Trophoblast cell (in vitro differentiated cells and primary cell): ENCODE results near the gene FADS6.

ENCODE experiments used
- DNase-seq, 2 donors: peaks; one replicate each; pipeline ENCODE4 v3.0.0-alpha.2; 2016
- H2AFZ ChIP-seq: 2 replicates; pipeline ENCODE4 v1.6.1; 2013; ENCODE audit warnings: low read length, moderate library complexity, mild to moderate bottlenecking; ENCODE audit not compliant: insufficient read depth, poor library complexity
- H2AK5ac ChIP-seq: 2 replicates; pipeline ENCODE4 v1.6.1; 2013; ENCODE audit warnings: mild to moderate bottlenecking, low read length
- H2BK120ac ChIP-seq: 2 replicates; pipeline ENCODE4 v1.6.1; 2013; ENCODE audit warnings: low read length, mild to moderate bottlenecking, moderate library complexity; ENCODE audit not compliant: insufficient read depth, poor library complexity
- H2BK12ac ChIP-seq: 2 replicates; pipeline ENCODE4 v1.6.1; 2013; ENCODE audit warnings: mild to moderate bottlenecking, low read length, moderate library complexity
- H2BK5ac ChIP-seq: 2 replicates; pipeline ENCODE4 v1.6.1; 2013; ENCODE audit warnings: low read length, low read depth, moderate library complexity, mild to moderate bottlenecking; ENCODE audit not compliant: poor library complexity
- H3K14ac ChIP-seq: 2 replicates; pipeline ENCODE4 v1.6.1; 2013; ENCODE audit warnings: mild to moderate bottlenecking, low read length
- H3K18ac ChIP-seq: 2 replicates; pipeline ENCODE4 v1.6.1; 2013; ENCODE audit warnings: mild to moderate bottlenecking, low read length
- H3K23ac ChIP-seq: 2 replicates; pipeline ENCODE4 v1.6.1; 2013; ENCODE audit warnings: low read length
- H3K27ac ChIP-seq: 2 replicates; pipeline ENCODE4 v1.5.1; 2013; ENCODE audit warnings: low read depth, mild to moderate bottlenecking, inconsistent platforms, low read length, moderate library complexity
- H3K27me3 ChIP-seq: 2 replicates; pipeline ENCODE4 v1.6.1; 2013; ENCODE audit warnings: inconsistent platforms, mild to moderate bottlenecking, low read length, moderate library complexity; ENCODE audit not compliant: insufficient read depth
- H3K36me3 ChIP-seq, 2 experiments: 1 replicate in 1 of 2; 2 replicates in 1 of 2; pipeline ENCODE4 v1.6.1; 2013; ENCODE audit warnings: low read length in 2 of 2, mild to moderate bottlenecking in 2 of 2, moderate library complexity in 1 of 2; ENCODE audit not compliant: insufficient read depth in 2 of 2, control insufficient read depth in 1 of 2
- H3K4ac ChIP-seq: 2 replicates; pipeline ENCODE4 v1.6.1; 2013; ENCODE audit warnings: low read depth, mild to moderate bottlenecking, low read length, moderate library complexity
- H3K4me1 ChIP-seq, 2 experiments: 1 replicate in 1 of 2; 2 replicates in 1 of 2; pipeline ENCODE4 v1.6.1; 2013; ENCODE audit warnings: low read length in 2 of 2, mild to moderate bottlenecking in 2 of 2, moderate library complexity in 1 of 2; ENCODE audit not compliant: insufficient read depth in 2 of 2, control insufficient read depth in 1 of 2
- H3K4me2 ChIP-seq: 2 replicates; pipeline ENCODE4 v1.6.1; 2013; ENCODE audit warnings: inconsistent platforms, mild to moderate bottlenecking, low read length, moderate library complexity
- H3K4me3 ChIP-seq: 2 replicates; pipeline ENCODE4 v1.5.1; 2013; ENCODE audit warnings: mild to moderate bottlenecking, low read depth, low read length, inconsistent platforms
- H3K79me1 ChIP-seq: one replicate; pipeline ENCODE4 v1.6.1; 2013; ENCODE audit warnings: low read length
- H3K79me2 ChIP-seq: 2 replicates; pipeline ENCODE4 v1.6.1; 2013; ENCODE audit warnings: low read length, mild to moderate bottlenecking; ENCODE audit not compliant: control insufficient read depth, insufficient read depth, poor library complexity
- H3K9ac ChIP-seq: 2 replicates; pipeline ENCODE4 v1.6.1; 2013; ENCODE audit warnings: mild to moderate bottlenecking, low read length
- H3K9me3 ChIP-seq: 2 replicates; pipeline ENCODE4 v1.6.1; 2013; ENCODE audit warnings: low read depth, mild to moderate bottlenecking, control low read depth, inconsistent platforms, low read length; ENCODE audit not compliant: insufficient read depth
- H4K12ac ChIP-seq: 2 replicates; pipeline ENCODE4 v1.6.1; 2013; ENCODE audit warnings: low read depth, mild to moderate bottlenecking, low read length, moderate library complexity
- H4K8ac ChIP-seq: 2 replicates; pipeline ENCODE4 v1.6.1; 2013; ENCODE audit warnings: low read depth, mild to moderate bottlenecking, low read length, moderate library complexity
- H4K91ac ChIP-seq: one replicate; pipeline ENCODE4 v1.6.1; 2013; ENCODE audit warnings: low read depth, mild to moderate bottlenecking, low read length, moderate library complexity
- whole genome bisulfite sequencing: extraction: QIAGEN DNeasy Blood & Tissue Kit; methylation state at CpG from one replicate; pipeline ENCODE4 v1.1.7; 2013; ENCODE audit warnings: missing lambda C conversion rate; ENCODE audit not compliant: insufficient read length, insufficient coverage; ENCODE audit errors: extremely low coverage; 5-methylcytosine and 5-hydroxymethylcytosine counted together

FADS6 gene

DNA sequence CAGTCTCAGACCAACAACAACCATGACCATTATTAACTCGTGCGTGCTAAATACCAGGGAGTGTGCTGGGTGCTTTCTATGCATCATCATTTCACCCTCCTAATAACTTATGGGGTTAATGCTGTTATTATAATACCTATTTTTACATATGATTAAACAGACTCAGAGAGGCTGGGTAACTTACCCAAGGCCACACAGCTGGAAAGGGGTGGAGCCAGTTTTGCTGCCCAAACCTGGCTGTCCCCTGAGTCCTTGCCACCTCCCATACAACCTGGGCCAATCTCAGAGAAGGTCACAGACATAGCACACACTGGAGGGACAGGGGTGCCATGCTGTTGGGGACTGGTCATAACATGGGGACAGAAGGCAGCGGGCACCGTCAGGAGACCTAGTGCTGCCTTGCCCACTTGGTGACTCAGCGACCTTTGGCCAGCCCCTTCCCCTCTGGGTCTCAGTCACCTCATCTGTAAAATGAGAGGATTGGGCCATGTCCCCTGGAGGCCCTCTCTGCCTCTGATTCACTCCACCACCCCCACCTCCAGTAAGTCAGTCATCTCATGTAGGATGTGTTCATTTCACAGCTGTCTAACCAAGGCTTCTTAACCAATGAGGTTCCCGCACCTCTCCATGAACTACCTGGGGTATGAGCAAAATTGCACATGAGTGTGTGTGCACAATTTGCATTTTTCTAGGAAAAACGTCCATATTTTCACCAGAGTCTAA, 11.4 kb upstream of the FADS6 start:
- peaks cover 8 to 16% of the 10 kb centered on the region in 2 experiments for H3K4me1 ChIP-seq
- H4K8ac ChIP-seq: no peak overlapping the region
- no peak overlapping the region for H2AK5ac ChIP-seq
- no peak overlapping the region for H2BK120ac ChIP-seq
- H3K9me3 ChIP-seq: peaks cover 7% of the 10 kb centered on the region
- no peak for DNase-seq
- H2BK12ac ChIP-seq: no peak overlapping the region
- H3K14ac ChIP-seq: no peak overlapping the region
- no peak overlapping the region for H4K12ac ChIP-seq
- H3K18ac ChIP-seq: no peak overlapping the region
- WGBS: no CpG with 5 or more reads among the region's 7 CpGs
- no peak overlapping the region for H4K91ac ChIP-seq
- H3K4ac ChIP-seq: no peak overlapping the region
- no peaks in the 10 kb centered on the region for H3K27me3 ChIP-seq
- H3K79me2 ChIP-seq: no peaks in the 10 kb centered on the region
- no peak overlapping the region for H3K27ac ChIP-seq
- no peak overlapping the region for H3K4me3 ChIP-seq
- peak overlapping the region; percentile 3 for H3K9ac ChIP-seq
- H3K79me1 ChIP-seq: peaks cover 6% of the 10 kb centered on the region
- H3K4me2 ChIP-seq: no peak overlapping the region
- no peaks in the 10 kb centered on the region for H3K36me3 ChIP-seq
- H3K23ac ChIP-seq: peak overlapping the region; percentile 24
- no peak overlapping the region for H2AFZ ChIP-seq
- no peak overlapping the region for H2BK5ac ChIP-seq

- Histone ChIP-seq H3K4me2 (no peak overlapping the region), H3K27me3 (no peaks in the 10 kb centered on the region), H3K79me1 (peaks cover 6% of the 10 kb centered on the region), H3K23ac (no peak overlapping the region), H4K12ac (no peak overlapping the region), H3K9me3 (peaks cover 7% of the 10 kb centered on the region), H3K4me3 (no peak overlapping the region), H3K79me2 (no peaks in the 10 kb centered on the region), H2BK120ac (no peak overlapping the region), H2BK5ac (no peak overlapping the region), H3K4me1 (peaks cover 4 to 12% of the 10 kb centered on the region in 2 experiments), H3K4ac (no peak overlapping the region), H4K8ac (no peak overlapping the region), H3K9ac (no peak overlapping the region), H3K14ac (no peak overlapping the region), H2AK5ac (no peak overlapping the region), H3K36me3 (no peaks in the 10 kb centered on the region), H4K91ac (no peak overlapping the region), H2AFZ (no peak overlapping the region), H2BK12ac (no peak overlapping the region), H3K18ac (no peak overlapping the region), H3K27ac (no peak overlapping the region)
- WGBS: no CpG with 5 or more reads among the region's 6 CpGs
- DNase-seq: no peak
These were observed 10.2 kb upstream of the FADS6 start for GRCh38 chr17:74903671-74904070.

DNA sequence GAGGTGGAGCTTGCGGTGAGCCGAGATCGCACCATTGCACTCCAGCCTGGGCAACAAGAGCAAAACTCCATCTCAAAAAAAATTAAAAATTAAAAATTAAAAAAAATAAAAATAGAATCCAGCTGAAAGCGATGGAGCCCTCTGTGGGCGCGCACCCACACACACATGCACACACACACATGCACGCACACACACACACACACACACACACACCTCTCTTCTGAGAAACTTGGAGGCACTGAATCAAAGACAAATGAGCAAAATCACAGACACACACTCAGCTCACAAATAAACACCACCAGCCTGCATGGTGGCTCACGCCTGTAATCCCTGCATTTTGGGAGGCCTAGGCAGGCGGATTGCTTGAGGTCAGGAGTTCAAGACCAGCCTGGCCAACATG, 9.6 kb upstream of the FADS6 start:
- H3K27ac ChIP-seq: no peak overlapping the region
- no peak overlapping the region for H2AFZ ChIP-seq
- no peak overlapping the region for H3K4me3 ChIP-seq
- no peaks in the 10 kb centered on the region for H3K79me2 ChIP-seq
- no peaks in the 10 kb centered on the region for H3K36me3 ChIP-seq
- no peak overlapping the region for H3K9ac ChIP-seq
- H3K23ac ChIP-seq: no peak overlapping the region
- H4K12ac ChIP-seq: no peak overlapping the region
- no peak overlapping the region for H2BK5ac ChIP-seq
- peaks cover 2 to 8% of the 10 kb centered on the region in 2 experiments for H3K4me1 ChIP-seq
- H3K9me3 ChIP-seq: peaks cover 7% of the 10 kb centered on the region
- H2BK12ac ChIP-seq: no peak overlapping the region
- no peaks in the 10 kb centered on the region for H3K27me3 ChIP-seq
- no peak overlapping the region for H2AK5ac ChIP-seq
- DNase-seq: no peak
- H3K79me1 ChIP-seq: peaks cover 6% of the 10 kb centered on the region
- H3K14ac ChIP-seq: no peak overlapping the region
- H4K8ac ChIP-seq: no peak overlapping the region
- no peak overlapping the region for H3K4me2 ChIP-seq
- no peak overlapping the region for H2BK120ac ChIP-seq
- no peak overlapping the region for H3K4ac ChIP-seq
- WGBS: no CpG with 5 or more reads among the region's 9 CpGs
- no peak overlapping the region for H3K18ac ChIP-seq
- no peak overlapping the region for H4K91ac ChIP-seq

DNA sequence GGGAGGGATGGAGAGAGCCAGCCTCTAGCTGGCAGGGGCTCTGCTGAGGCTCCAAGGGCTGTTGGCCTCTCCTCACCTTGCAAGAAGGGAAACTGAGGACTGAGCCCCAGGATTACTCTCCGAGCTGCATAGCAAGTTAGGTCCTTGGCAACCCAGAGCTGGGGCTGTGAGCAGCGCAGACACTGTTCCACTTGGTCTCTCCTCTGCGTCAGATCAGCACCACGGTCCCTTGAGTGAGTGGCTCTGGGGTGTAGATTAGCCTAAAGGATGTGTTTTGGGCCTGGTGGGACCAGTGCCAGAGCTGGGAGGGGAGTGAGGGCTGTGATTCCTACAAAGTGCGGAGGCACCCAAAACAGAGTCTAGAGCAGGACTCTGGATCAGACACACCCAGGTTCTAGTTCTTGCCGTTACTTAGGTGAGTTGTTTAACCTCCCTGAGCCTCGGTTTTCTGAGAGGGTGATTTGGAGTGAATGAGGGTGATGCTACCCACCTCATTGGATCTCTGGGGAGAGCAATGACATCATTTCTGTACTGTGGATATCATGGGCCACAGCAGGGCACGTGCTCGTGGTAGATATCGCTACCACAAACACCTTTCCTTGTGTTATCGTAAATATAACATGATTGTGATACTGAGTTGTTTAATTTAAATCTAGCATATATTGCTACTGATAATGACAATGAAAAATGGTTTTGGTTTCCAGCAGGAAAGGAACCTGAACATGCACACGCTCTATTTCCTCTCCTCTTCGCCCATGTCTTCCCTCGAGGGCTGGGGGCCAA, 8.1 kb upstream of the FADS6 start:
- Histone ChIP-seq H3K4me1 (no peaks in the 10 kb centered on the region), H3K4me2 (no peak overlapping the region), H3K9ac (no peak overlapping the region), H3K27me3 (no peaks in the 10 kb centered on the region), H2AK5ac (no peak overlapping the region), H3K18ac (no peak overlapping the region), H4K8ac (no peak overlapping the region), H2BK12ac (no peak overlapping the region), H2AFZ (no peak overlapping the region), H3K9me3 (peaks cover 7% of the 10 kb centered on the region), H3K4ac (no peak overlapping the region), H3K79me1 (no peaks in the 10 kb centered on the region), H3K79me2 (no peaks in the 10 kb centered on the region), H3K23ac (no peak overlapping the region), H3K14ac (no peak overlapping the region), H3K36me3 (no peaks in the 10 kb centered on the region), H3K4me3 (no peak overlapping the region), H4K91ac (no peak overlapping the region), H4K12ac (no peak overlapping the region), H3K27ac (no peak overlapping the region), H2BK120ac (no peak overlapping the region), H2BK5ac (no peak overlapping the region)
- DNase-seq: no peak
- no CpG with 5 or more reads among the region's 14 CpGs for WGBS
